HG03442 (cell line): ENCODE measurements around the gene JAK1.

Experiments
- ATAC-seq: cut with Tn5 transposase; IDR thresholded peaks from one replicate; pipeline ENCODE4 v1.9.1; 2021; ENCODE audit warnings: mild to moderate bottlenecking, moderate library complexity; ENCODE audit not compliant: unreplicated experiment

Gene JAK1

DNA sequence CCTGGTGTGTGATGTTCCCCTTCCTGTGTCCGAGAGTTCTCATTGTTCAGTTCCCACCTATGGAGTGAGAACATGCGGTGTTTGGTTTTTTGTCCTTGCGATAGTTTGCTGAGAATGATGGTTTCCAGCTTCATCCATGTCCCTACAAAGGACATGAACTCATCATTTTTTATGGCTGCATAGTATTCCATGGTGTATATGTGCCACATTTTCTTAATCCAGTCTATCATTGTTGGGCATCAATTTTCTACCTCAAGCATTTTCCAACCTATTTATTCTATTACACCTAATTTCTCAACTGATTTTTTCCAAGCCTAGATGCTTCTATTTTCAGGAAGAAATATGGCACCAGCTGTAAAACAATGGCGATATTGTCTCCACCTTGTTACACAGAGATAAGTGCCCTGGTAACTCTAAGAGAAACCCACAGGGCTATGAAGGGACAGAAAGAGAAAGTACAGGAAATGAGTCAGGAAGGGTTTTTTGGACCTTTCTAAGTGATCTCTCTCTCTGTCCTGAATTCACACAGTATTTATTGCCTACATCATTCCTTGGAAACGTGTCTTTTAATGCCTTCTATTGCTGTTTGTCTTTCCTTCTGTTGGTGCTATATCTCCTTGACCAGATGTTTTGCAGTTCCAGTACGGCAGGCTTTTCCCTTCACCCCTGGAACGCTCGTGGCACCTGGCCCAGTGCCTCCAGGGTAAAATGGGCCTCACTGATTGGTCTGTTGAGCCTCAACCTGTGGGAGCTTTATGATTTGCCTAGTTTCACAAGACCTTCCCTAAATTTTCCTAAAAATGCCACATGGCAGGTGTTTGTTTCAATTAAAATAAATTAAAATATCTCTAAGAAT, 14.6 kb upstream of the JAK1 start:
- no peak for ATAC-seq

DNA sequence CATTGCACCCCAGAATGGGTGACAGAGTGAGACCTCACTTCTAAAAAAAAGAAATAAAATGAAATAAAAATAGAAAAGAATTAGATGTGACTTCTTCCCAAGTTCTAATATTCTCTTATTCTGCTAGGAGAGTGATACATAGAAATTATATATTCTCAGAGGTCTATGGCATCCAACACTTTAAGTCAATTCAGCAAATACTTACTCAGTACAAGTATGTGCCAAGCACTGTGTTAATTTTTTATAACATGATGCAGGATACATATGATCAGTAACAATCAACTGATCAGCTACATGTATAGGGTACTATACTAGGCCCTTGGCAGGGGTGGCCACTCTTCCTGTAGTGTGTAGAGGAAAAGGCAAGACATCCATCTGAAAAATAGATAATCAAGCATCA, 13.0 kb upstream of the JAK1 start:
- no peak for ATAC-seq

- no peak for ATAC-seq
These were observed 10.0 kb upstream of the JAK1 start for GRCh38 chr1:64976361-64976760.

DNA sequence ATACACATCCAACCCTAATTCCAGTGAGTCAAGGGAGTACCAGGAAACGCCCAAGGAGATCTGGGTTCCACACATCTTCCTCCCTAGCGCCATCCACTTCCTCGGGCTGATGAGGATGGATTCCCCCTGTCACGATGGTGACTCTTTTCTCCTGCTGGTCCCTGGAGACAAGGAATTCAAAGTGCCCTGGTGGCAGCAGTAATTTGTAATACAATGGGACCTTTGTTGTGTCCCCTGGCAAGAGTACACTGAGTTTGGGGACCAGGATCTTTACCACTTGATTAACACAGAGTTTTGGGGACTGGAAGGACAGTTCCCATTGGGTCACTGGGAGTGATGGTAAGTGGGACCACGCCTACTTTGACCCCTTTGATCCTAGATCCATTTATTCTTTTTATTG, 9.4 kb upstream of the JAK1 start:
- no peak for ATAC-seq

- ATAC-seq, result no peak
These were observed 8.8 kb upstream of the JAK1 start for GRCh38 chr1:64975127-64975526.

DNA sequence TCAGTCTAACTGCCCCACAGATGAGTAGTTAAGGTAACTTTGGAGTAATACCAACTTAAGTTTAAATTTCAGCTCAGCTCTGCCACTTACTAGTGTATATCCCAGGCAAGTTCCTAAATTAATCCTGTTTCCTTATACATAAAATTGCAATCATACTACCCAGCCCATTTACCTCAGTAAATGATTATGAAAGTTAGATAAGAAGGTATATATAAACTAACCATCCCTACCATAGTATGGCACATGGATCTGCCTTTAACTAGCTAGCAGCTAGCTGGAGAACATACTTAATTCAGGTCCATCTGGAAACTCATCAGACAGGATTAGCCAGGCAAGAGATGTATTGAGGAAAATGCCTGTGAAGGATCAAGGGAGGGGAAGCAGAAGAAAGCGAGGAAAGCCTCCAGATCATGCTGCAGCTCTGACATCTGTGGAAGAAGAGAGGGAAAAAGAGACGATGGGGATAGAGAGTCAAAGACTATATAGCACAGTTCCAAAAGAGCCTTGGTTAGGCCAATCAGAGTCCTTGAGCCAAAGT, 8.0 kb upstream of the JAK1 start:
- ATAC-seq, result no peak

- no peak for ATAC-seq
These were observed 6.8 kb upstream of the JAK1 start for GRCh38 chr1:64973061-64973647.

DNA sequence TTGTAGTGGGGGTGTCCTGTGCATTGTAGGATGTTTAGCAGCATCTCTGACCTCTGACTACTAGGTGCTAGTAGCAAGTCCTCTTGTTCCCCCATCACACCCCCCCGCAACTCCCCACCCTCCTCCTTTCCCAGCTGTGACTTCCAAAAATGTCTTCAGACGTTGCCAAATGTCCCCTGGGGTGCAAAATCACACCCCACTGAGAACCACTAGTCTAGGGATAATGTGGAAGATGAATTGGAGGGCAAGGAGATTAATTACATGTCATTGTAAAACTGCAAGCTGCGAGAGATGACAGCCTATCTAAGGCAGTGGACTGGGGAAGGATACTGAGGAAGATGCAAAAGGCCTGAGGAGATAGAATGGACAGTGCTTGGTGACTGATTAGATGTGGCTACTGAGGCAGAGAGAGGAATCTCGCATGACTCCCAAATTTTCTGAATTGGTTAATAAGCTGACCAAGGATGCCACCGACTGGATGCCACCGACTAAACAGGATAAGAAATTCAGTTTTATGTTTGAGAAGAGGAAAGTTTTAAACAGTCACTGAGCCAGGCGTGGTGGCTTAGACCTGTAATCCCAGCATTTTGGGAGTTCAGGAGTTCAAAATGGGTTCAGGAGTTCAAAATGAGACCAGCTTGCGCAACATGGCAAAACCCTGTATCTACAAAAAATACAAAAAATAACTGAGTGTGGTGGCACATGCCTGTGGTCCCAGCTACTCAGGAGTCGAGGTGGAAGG, 3.1 kb upstream of the JAK1 start:
- ATAC-seq, result no peak

DNA sequence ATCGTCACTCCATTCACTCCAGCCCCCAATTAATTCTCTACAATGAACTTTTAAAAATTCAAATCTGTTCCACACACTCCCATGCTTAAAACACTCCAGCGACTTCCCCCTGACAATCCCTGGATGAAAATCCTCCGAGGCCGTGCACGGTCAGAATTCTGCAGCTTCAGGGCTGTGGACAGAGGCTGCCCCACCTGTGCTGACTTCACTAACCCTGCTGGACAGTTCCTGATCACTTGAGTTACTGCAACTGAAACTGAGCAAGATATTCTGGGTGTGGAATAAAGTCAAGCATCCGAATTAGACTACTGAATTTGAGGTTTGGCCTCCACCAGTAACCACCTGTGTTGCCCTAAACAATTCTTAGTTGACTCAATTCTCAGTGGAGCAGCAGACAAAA, 1.0 kb upstream of the JAK1 start:
- no peak for ATAC-seq

DNA sequence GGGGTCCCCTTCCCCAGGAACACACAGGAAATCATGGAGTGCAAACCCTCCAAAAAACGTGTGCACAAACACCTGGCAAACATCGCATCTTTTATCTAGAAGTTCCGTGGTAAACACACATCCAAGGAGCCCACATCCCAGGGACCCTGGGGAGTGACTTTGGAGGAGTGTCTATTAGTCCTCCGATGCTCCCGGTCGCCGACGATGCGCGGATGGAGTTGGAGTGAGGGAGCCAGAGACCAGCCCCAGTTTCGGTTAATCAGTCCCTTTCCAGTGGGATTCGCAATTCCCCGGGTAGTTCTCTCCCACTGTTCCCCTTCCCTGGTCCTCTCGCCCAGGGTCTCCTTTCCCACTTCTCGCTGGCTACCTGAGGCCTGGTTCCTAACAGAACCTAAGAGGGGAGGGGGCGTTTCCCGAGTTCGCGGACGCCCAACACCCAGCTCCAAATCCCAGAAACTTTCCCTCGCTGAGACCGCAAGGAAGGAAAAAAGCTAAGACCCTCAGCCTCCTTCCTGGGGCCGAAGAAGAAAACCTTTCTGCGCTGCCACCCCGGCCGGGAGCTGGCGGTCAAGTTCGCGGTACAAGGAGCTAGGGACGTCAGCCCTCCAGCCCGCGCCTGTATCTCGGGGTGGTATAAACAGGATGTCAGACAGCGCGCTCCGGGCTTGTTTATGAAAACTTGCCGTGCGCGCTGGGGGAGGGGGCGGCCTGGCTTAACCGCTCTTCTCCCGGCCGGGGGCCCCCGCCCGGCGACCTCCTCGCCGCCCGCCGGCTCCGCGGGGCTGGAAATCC, 787 bp downstream of the JAK1 start:
- peak; percentile 41 for ATAC-seq

DNA sequence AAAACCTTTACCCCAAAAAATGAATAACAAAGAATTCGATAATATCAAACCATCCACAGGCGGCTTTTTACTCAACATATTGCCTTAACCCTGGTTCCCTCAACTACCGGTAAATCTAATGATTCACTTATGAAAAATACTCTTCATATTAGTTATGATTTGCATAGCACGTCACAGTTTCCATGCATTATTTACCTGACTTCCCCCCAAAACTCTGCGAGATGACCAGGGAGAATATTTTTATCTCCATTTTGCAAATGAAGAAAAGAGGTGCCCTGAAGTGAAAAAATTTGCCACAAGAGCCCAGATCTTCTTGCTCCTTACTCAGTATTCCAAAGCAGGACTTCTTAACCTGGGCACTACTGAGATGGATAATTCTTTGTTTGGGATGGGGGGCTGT, 2.9 kb downstream of the JAK1 start:
- no peak for ATAC-seq

GRCh38 chr1:64962441-64962840, 3.9 kb downstream of the JAK1 start:
- peak; percentile 18 for ATAC-seq

- ATAC-seq, result no peak
These were observed 4.4 kb downstream of the JAK1 start for GRCh38 chr1:64961923-64962322.

DNA sequence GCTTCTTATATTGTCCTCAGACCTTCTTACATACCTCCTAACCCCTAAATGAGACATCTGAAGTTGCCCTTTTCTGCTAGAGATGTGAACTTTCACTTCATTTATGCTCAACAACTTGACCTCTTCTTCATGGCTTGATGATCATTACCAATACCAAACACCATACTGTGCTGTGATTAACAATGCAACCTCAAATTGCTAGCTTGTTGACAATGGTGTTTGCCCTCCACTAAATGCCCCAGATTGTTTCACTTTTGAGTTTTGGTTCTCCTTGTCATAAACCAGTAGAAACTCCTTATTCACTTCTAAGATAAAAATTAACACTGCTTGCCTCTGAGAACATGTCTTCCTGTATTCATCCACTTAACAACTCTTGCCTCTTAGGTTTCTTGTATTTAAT, 5.6 kb downstream of the JAK1 start:
- ATAC-seq, result peak; percentile 61

DNA sequence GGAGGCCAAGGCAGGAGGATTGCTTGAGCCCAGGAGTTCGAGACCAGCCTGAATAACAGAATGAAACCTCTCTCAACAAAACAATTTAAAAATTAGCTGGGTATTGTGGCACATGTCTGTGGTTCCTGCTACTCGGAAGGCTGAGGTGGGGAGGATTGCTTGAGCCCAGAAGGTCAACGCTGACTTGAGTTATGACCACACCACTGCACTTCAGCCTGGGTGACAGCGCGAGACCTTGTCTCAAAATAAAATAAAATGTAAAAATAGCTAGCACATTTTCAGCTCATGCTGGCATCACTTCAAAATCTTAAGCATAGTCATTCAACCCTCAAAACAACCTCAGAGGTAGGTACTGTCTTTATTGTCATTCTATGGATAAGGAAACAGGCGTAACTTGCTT, 6.4 kb downstream of the JAK1 start:
- no peak for ATAC-seq

DNA sequence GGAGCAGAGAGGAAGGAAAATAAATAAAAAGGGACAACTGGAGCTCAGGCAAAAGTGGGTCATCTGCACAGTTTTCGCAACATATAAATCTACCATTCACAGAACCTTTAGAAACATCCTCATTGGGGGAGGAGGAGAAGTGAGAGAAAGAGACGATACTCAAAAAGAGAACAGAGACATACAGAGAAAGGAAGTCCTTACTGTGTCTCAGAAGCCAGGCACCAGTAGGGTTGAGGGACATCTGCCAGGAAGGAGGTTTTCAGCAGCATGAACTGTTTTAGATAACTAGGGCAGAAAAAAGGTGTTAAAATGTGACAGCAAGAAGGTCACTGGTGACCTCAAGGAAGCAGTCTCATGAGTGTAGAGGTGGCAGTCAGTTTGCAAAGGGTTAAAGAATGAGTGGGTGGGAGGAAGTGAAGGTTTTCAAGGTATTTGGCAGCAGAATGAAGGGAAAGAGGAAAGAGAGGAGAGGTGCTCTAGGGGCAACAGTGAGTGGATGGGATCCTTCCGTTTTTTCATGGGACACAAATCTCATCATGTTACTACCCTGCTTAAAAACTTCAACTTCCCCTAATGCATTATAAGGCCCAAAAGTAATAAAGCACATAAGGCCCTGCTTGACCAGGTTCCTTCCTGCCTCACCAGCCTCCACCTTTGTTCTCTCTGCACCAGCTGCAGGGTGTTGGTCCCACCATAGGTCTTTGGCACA, 9.5 kb downstream of the JAK1 start:
- ATAC-seq, result peak; percentile 81

DNA sequence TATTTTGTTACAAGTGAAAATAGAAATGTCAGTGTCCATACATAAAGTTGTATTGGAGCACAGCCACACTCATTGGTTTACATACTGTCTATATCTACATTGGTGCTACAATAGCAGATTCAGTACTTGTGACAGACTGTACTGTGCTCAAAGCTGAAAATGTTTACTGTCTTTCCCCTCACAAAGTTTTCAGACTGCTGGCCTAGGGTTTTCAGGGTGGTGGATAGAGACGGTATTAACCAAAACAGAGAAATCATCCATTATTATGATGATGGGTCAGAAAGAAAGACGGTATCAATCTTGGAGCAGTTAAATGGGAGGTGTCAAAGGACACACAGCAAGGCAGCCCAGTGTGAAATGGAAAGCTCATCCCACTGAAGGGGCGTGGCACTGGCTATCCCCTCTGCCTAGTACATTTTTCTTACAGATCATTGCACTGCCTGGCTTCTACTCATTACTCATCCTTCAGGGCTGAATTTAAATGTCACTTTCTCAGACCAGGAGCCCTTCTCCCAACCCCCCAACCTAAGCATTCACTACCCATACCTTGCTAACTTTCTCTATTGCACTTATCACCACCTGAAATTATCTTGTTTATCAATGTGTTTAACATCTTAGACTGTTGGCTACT, 10.2 kb downstream of the JAK1 start:
- ATAC-seq, result no peak

GRCh38 chr1:64955097-64956009, 11.0 kb downstream of the JAK1 start:
- ATAC-seq, result no peak

DNA sequence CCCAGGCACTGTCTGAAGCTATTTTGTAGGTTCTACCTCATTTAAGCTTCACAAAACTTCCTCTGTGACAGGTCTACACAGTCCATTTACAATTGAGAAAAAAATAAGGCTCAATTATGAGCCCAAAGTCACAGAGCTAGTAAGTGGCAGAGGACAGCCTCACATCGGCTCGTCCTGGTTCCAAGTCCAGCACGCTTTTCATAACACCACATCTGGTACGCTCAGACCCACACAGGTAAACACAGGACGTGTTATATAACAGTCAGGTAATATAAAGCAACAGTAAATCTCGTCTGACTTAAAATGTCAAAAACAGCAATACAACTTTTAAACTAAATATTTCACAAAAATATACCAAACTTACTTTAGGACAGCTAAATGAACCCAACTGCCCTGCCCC, 13.1 kb downstream of the JAK1 start:
- no peak for ATAC-seq
